HL-60 (cell line): ENCODE results near the gene KISS1R.

Experiments used
- CTCF ChIP-seq: IDR thresholded peaks from one replicate; pipeline ENCODE4 v1.5.1; 2011; ENCODE audit warnings: low read length, control low read depth, inconsistent platforms; ENCODE audit not compliant: insufficient read depth
- GABPA ChIP-seq: IDR thresholded peaks from 2 replicates; pipeline ENCODE4 v1.6.1; 2012; ENCODE audit warnings: low read depth
- POLR2AphosphoS5 ChIP-seq: IDR thresholded peaks from 2 replicates; pipeline ENCODE4 v1.6.1; 2012; ENCODE audit warnings: low read depth
- REST ChIP-seq: IDR thresholded peaks from 2 replicates; pipeline ENCODE4 v1.6.1; 2012; ENCODE audit warnings: low read depth; ENCODE audit not compliant: insufficient replicate concordance

- TF ChIP-seq POLR2AphosphoS5 = no peak
- no peak for TF ChIP-seq CTCF
- no peak for TF ChIP-seq GABPA
- TF ChIP-seq REST = no peak
Measured at GRCh38 chr19:888581-889385, 28.4 kb upstream of the KISS1R start.
